Smooth muscle cell (in vitro differentiated cells): ENCODE results near the gene DHRS7. TPM values are rescaled to one million over a fixed set of nuclear protein-coding genes. Genes with fewer than 3 reads are reported as not detected.

Source experiments
- DNase-seq: peaks from one replicate; lab custom pipeline; 2025; ENCODE audit not compliant: unreplicated experiment; lab: John Stamatoyannopoulos, UW
- H2AFZ ChIP-seq: fragments of 200-600 bp; sonication (generic); 2 replicates; pipeline ENCODE4 v1.6.0; 2016; ENCODE audit warnings: antibody characterized with exemption, low read depth, mild to moderate bottlenecking
- H3F3A ChIP-seq: fragments of 200-600 bp; sonication (generic); 2 replicates; pipeline ENCODE4 v1.6.0; 2017; ENCODE audit warnings: antibody characterized with exemption, low read depth
- H3K27ac ChIP-seq: fragments of 200-600 bp; sonication (generic); 2 replicates; pipeline ENCODE4 v1.5.1; 2016; ENCODE audit warnings: low read depth, mild to moderate bottlenecking
- H3K27me3 ChIP-seq: fragments of 200-600 bp; sonication (generic); 2 replicates; pipeline ENCODE4 v1.6.1; 2016; ENCODE audit warnings: low read depth, mild to moderate bottlenecking
- H3K36me3 ChIP-seq: fragments of 200-600 bp; sonication (generic); 2 replicates; pipeline ENCODE4 v1.5.1; 2016; ENCODE audit warnings: low read depth
- H3K4me1 ChIP-seq: fragments of 200-600 bp; sonication (generic); 2 replicates; pipeline ENCODE4 v1.5.1; 2016; ENCODE audit warnings: low read depth
- H3K4me2 ChIP-seq: fragments of 200-600 bp; sonication (generic); 2 replicates; pipeline ENCODE4 v1.6.0; 2016; ENCODE audit warnings: mild to moderate bottlenecking
- H3K4me3 ChIP-seq: fragments of 200-600 bp; sonication (generic); 2 replicates; pipeline ENCODE4 v1.5.1; 2016; ENCODE audit warnings: mild to moderate bottlenecking
- H3K79me2 ChIP-seq: fragments of 200-600 bp; sonication (generic); 2 replicates; pipeline ENCODE4 v1.6.0; 2016; ENCODE audit warnings: low read depth, mild to moderate bottlenecking
- H3K9ac ChIP-seq: fragments of 200-600 bp; sonication (generic); 2 replicates; pipeline ENCODE4 v1.6.0; 2016; ENCODE audit warnings: low read depth
- H3K9me3 ChIP-seq: fragments of 200-600 bp; sonication (generic); replicated peaks from 2 replicates; pipeline ENCODE4 v1.5.1; 2016; ENCODE audit warnings: low read depth
- H4K20me1 ChIP-seq: fragments of 200-600 bp; sonication (generic); 2 replicates; pipeline ENCODE4 v1.6.0; 2016; ENCODE audit warnings: low read depth
- CTCF ChIP-seq: fragments of 200-600 bp; sonication (generic); IDR thresholded peaks from 2 replicates; pipeline ENCODE4 v1.5.1; 2017; ENCODE audit warnings: borderline replicate concordance, mild to moderate bottlenecking, antibody characterized with exemption; ENCODE audit not compliant: insufficient read depth, poor library complexity, severe bottlenecking
- WGBS: methylation state at CpG from one replicate; pipeline ENCODE4 v1.1.7; 2016; ENCODE audit warnings: low lambda C conversion rate; 5-methylcytosine and 5-hydroxymethylcytosine counted together
- polyA plus RNA-seq: library from polyadenylated mRNA; unstranded; fragments of >200 nt; fragmentation: Nextera tagmentation; extraction: Ambion mirVana; gene quantifications from 2 replicates; pipeline ENCODE4 v1.2.1, GENCODE V29; 2016
- total RNA-seq: library from RNA; depleted of rRNA; stranded (reverse); fragments of >200 nt; gene quantifications from 2 replicates; pipeline ENCODE4 v1.2.3, GENCODE V29; 2014

The DHRS7 gene
- total and polyA plus RNA-seq, 2 experiments from 2014 or later, result 74.8 to 88.6 TPM

GRCh38 chr14:60116181-60116580 lies 49.0 kb downstream of the DHRS7 start:
- Histone ChIP-seq H3K9ac (no peak overlapping the region), H3K27ac (peak overlapping the region; percentile 62), H3K4me3 (no peak overlapping the region), H4K20me1 (peaks cover 15% of the 10 kb centered on the region), H3K4me2 (no peak overlapping the region), H3K27me3 (no peaks in the 10 kb centered on the region), H3K36me3 (peaks cover 16% of the 10 kb centered on the region), H2AFZ (no peak overlapping the region), H3K4me1 (no peaks in the 10 kb centered on the region), H3F3A (no peaks in the 10 kb centered on the region), H3K9me3 (no peaks in the 10 kb centered on the region), H3K79me2 (peaks cover 21% of the 10 kb centered on the region)
- no peak for DNase-seq
- no peak for TF ChIP-seq CTCF
- WGBS, result 71% methylated on average over 4 of the region's 4 CpGs

- H4K20me1 ChIP-seq, result peaks cover 27% of the 10 kb centered on the region
- no peak overlapping the region for H2AFZ ChIP-seq
- TF ChIP-seq CTCF, result no peak
- H3K4me1 ChIP-seq, result no peaks in the 10 kb centered on the region
- H3K36me3 ChIP-seq, result peaks cover 14% of the 10 kb centered on the region
- peaks cover 34% of the 10 kb centered on the region for H3K79me2 ChIP-seq
- DNase-seq, result no peak
- H3K9ac ChIP-seq, result no peak overlapping the region
- H3K27me3 ChIP-seq, result no peaks in the 10 kb centered on the region
- H3K27ac ChIP-seq, result peak overlapping the region; percentile 55
- H3K9me3 ChIP-seq, result no peaks in the 10 kb centered on the region
- no peaks in the 10 kb centered on the region for H3F3A ChIP-seq
- WGBS, result 0% methylated on average over 1 of the region's 1 CpG
- H3K4me2 ChIP-seq, result no peak overlapping the region
- H3K4me3 ChIP-seq, result no peak overlapping the region
Observed at GRCh38 chr14:60114881-60115280, 50.3 kb downstream of the DHRS7 start.

DNA sequence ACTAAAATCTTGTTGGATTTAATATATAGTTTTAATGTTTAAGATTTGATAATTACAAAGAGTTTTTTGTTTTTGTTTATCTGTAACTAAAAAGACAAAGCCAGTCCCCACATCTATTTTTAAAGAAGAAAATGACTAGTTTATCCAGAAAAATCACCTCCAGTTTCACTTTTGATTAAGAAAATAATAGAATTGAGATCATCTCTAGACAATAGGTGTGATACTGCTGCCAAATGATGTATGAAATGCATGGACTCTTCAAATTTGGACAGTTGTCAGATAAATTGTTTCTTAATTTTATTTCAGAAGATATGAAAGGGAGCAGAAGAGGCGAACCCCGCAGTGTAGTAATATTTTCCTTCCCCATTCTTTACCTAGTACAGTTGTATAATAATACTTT lies 53.5 kb downstream of the DHRS7 start:
- Histone ChIP-seq H3K9me3 (no peaks in the 10 kb centered on the region), H3K27me3 (no peaks in the 10 kb centered on the region), H3K4me2 (no peak overlapping the region), H4K20me1 (peaks cover 53% of the 10 kb centered on the region), H3K36me3 (peaks cover 9% of the 10 kb centered on the region), H2AFZ (no peak overlapping the region), H3K79me2 (peaks cover 63% of the 10 kb centered on the region), H3F3A (no peaks in the 10 kb centered on the region), H3K9ac (no peak overlapping the region), H3K4me3 (no peak overlapping the region), H3K4me1 (peaks cover under 1% of the 10 kb centered on the region), H3K27ac (no peak overlapping the region)
- no peak for DNase-seq
- 96% methylated on average over 2 of the region's 2 CpGs for WGBS
- no peak for TF ChIP-seq CTCF

- no peak overlapping the region for H2AFZ ChIP-seq
- peaks cover 9% of the 10 kb centered on the region for H3K36me3 ChIP-seq
- no peak overlapping the region for H3K4me2 ChIP-seq
- no peak overlapping the region for H3K9ac ChIP-seq
- H4K20me1 ChIP-seq, result peaks cover 72% of the 10 kb centered on the region
- DNase-seq, result no peak
- no peak overlapping the region for H3K4me3 ChIP-seq
- TF ChIP-seq CTCF, result no peak
- H3K79me2 ChIP-seq, result peaks cover 93% of the 10 kb centered on the region
- H3F3A ChIP-seq, result no peaks in the 10 kb centered on the region
- WGBS, result 93% methylated on average over 4 of the region's 4 CpGs
- H3K27ac ChIP-seq, result peak overlapping the region; percentile 86
- peaks cover 10% of the 10 kb centered on the region for H3K4me1 ChIP-seq
- H3K27me3 ChIP-seq, result no peaks in the 10 kb centered on the region
- H3K9me3 ChIP-seq, result no peaks in the 10 kb centered on the region
Observed at GRCh38 chr14:60107477-60107876, 57.7 kb downstream of the DHRS7 start.
